GM12878 (cell line): ENCODE results near the gene SCYL1. TPM values are rescaled to one million over a fixed set of nuclear protein-coding genes. Genes with fewer than 3 reads are reported as not detected.
A peak's percentile ranks its signal among the peaks of the same experiment; 100 is the strongest.

Source experiments
- ATAC-seq: fragments of 200-7000 bp; cut with Tn5 transposase; 3 replicates; pipeline ENCODE4 v1.9.1; 2020; ENCODE audit warnings: mild to moderate bottlenecking, moderate library complexity
- BruUV-seq: library from RNA; stranded (reverse); fragments of 400-500 nt; replicated peaks from 2 replicates; lab custom pipeline; 2021; lab: Mats Ljungman, UMichigan
- CTCF ChIA-PET: fragments of 300-600 bp; sonication (Branson Sonifier 250); formaldehyde crosslinking; extraction: SDS; loops from one replicate; lab custom pipeline; 2021; ENCODE audit warnings: inconsistent platforms; lab: Yijun Ruan, JAX
- POLR2A ChIA-PET: fragments of 350-600 bp; formaldehyde crosslinking; extraction: SDS; loops from one replicate; lab custom pipeline; 2021; ENCODE audit warnings: inconsistent platforms; lab: Charles Lee
- RAD21 ChIA-PET: fragments of 300-600 bp; sonication (Branson Sonifier 250); formaldehyde crosslinking; loops from one replicate; lab custom pipeline; 2023; ENCODE audit warnings: antibody characterized with exemption; ENCODE audit not compliant: unreplicated experiment; lab: Charles Lee
- SMC1A ChIA-PET: fragments of 300-600 bp; sonication (Branson Sonifier 250); formaldehyde crosslinking; loops from one replicate; lab custom pipeline; 2023; ENCODE audit not compliant: unreplicated experiment, uncharacterized antibody; lab: Charles Lee
- DNase-seq: peaks from one replicate; pipeline ENCODE4 v3.0.0-alpha.2; 2011; ENCODE audit warnings: low read depth, low spot score
- FAIRE-seq: peaks from 3 replicates; lab custom pipeline; 2011; peaks lifted over from hg19 to GRCh38; lab: Jason Lieb, UNC
- H2AFZ ChIP-seq: 2 replicates; pipeline ENCODE4 v1.6.0; 2011; ENCODE audit warnings: low read depth, low read length, control low read depth; ENCODE audit not compliant: control insufficient read depth
- H3K27ac ChIP-seq: 2 replicates; pipeline ENCODE4 v1.5.1; 2011; ENCODE audit warnings: control low read depth; ENCODE audit not compliant: control insufficient read depth, insufficient read depth
- H3K27me3 ChIP-seq, 2 experiments: replicated peaks in 1 of 2; 2 replicates each; pipeline versions ENCODE4 v1.6.0 to v1.6.1; 2011; ENCODE audit warnings: low read length in 1 of 2; ENCODE audit not compliant: control insufficient read depth in 2 of 2, insufficient read depth in 2 of 2
- H3K36me3 ChIP-seq, 2 experiments: 2 replicates each; pipeline ENCODE4 v1.5.1; 2011; ENCODE audit warnings: low read length in 1 of 2; ENCODE audit not compliant: control insufficient read depth in 2 of 2, insufficient read depth in 2 of 2
- H3K4me1 ChIP-seq: 2 replicates; pipeline ENCODE4 v1.6.1; 2011; ENCODE audit warnings: mild to moderate bottlenecking, low read length, moderate library complexity, mixed read lengths; ENCODE audit not compliant: control insufficient read depth, insufficient read depth
- H3K4me2 ChIP-seq: 2 replicates; pipeline ENCODE4 v1.6.0; 2011; ENCODE audit warnings: control low read depth; ENCODE audit not compliant: control insufficient read depth, insufficient read depth
- H3K4me3 ChIP-seq: fragments of 200-600 bp; sonication (generic); 2 replicates; pipeline ENCODE4 v1.5.1; 2016
- H3K79me2 ChIP-seq: 2 replicates; pipeline ENCODE4 v1.6.0; 2011; ENCODE audit warnings: low read length; ENCODE audit not compliant: control insufficient read depth, insufficient read depth
- H3K9ac ChIP-seq: 2 replicates; pipeline ENCODE4 v1.8.0; 2011; ENCODE audit warnings: low read length, control low read depth, mixed read lengths; ENCODE audit not compliant: control insufficient read depth, insufficient read depth
- H3K9me3 ChIP-seq: replicated peaks from 3 replicates; pipeline ENCODE4 v1.5.1; 2011; ENCODE audit warnings: mild to moderate bottlenecking, low read length; ENCODE audit not compliant: control insufficient read depth, insufficient read depth
- H4K20me1 ChIP-seq: 2 replicates; pipeline ENCODE4 v1.6.0; 2011; ENCODE audit not compliant: control insufficient read depth, insufficient read depth
- BCL3 ChIP-seq: IDR thresholded peaks from 2 replicates; pipeline ENCODE4 v1.6.1; 2011; ENCODE audit warnings: borderline replicate concordance, low read depth, mild to moderate bottlenecking, moderate library complexity, low read length; ENCODE audit not compliant: insufficient read depth, poor library complexity, severe bottlenecking
- MTA2 ChIP-seq: fragments of 450-650 bp; IDR thresholded peaks from 2 replicates; pipeline ENCODE4 v1.6.1; 2016; ENCODE audit warnings: low read depth, mild to moderate bottlenecking, moderate library complexity
- ZNF592 ChIP-seq: fragments of 450-650 bp; IDR thresholded peaks from 2 replicates; pipeline ENCODE4 v1.6.1; 2017; ENCODE audit warnings: mild to moderate bottlenecking, moderate library complexity
- WGBS: methylation state at CpG from one replicate; pipeline ENCODE4 v1.1.6; 2016; ENCODE audit warnings: low lambda C conversion rate; ENCODE audit not compliant: insufficient replicate concordance, insufficient coverage; ENCODE audit errors: missing lambda C conversion rate; 5-methylcytosine and 5-hydroxymethylcytosine counted together
- in situ Hi-C: fragments of 300-500 bp; cut with MboI; formaldehyde crosslinking; loops from 9 replicates; pipeline ENCODE4 v1.14.3; 2018; ENCODE audit warnings: mixed read lengths
- intact Hi-C: fragments of 100-400 bp; cut with micrococcal nuclease; formaldehyde crosslinking; loops from one replicate; pipeline ENCODE4 v1.14.2; 2022; ENCODE audit not compliant: unreplicated experiment
- polyA plus RNA-seq, 11 experiments: library from polyadenylated mRNA; depleted of rRNA in 4 of 11; unstranded in 6 of 11; stranded (reverse) in 5 of 11; fragments of >200 nt; fragmentation: Nextera tagmentation in 4 of 11; fragmentation: Illumina TruSeq in 1 of 11; extraction: Ambion mirVana in 4 of 11; extraction: Trizol in 1 of 11; gene quantifications; 1 replicate in 1 of 11; 2 replicates in 10 of 11; pipeline versions ENCODE4 v1.2.1 to v1.2.3, GENCODE V29; 2011 to 2016; ENCODE audit warnings: inconsistent platforms in 2 of 11, missing spikeins in 2 of 11, low read depth in 1 of 11
- total RNA-seq, 4 experiments: library from RNA; depleted of rRNA in 3 of 4; stranded (reverse); fragments of >200 nt in 3 of 4; fragmentation: Illumina TruSeq in 1 of 4; extraction: Trizol in 1 of 4; gene quantifications; 2 replicates each; pipeline versions ENCODE4 v1.2.1 to v1.2.3, GENCODE V29; 2013 to 2021

The SCYL1 gene
- total and polyA plus RNA-seq, 10 of the 15 experiments (the other 5 are each of a cell fraction or from before 2014, with no cell fraction given), result 0.80 to 82.7 (median 51.2) TPM

- no peak overlapping the region for H2AFZ ChIP-seq
- H3K79me2 ChIP-seq, result no peaks in the 10 kb centered on the region
- in situ Hi-C loops (no loop called here), intact Hi-C loops (no loop called here)
- H3K4me2 ChIP-seq, result no peak overlapping the region
- POLR2A ChIA-PET, result no interaction called here
- no peak overlapping the region for H3K9ac ChIP-seq
- 72% methylated on average over 26 of the region's 27 CpGs for WGBS
- H3K36me3 ChIP-seq, result no peaks in the 10 kb centered on the region
- FAIRE-seq, result no peak
- no peaks in the 10 kb centered on the region; a peak in 2 of 4 replicates for H3K27me3 ChIP-seq
- TF ChIP-seq ZNF592, result no peak
- peak; percentile 87 for TF ChIP-seq BCL3
- TF ChIP-seq MTA2, result no peak
- RAD21 ChIA-PET, result no interaction called here
- no peaks in the 10 kb centered on the region for H3K9me3 ChIP-seq
- H3K27ac ChIP-seq, result no peak overlapping the region
- H4K20me1 ChIP-seq, result no peaks in the 10 kb centered on the region
- CTCF ChIA-PET, result interaction anchor here (1.6 kb wide), 1 partner anchor 14 kb away, joined by 4 read pairs; no protein-coding TSS in a partner anchor
- no peak overlapping the region for H3K4me3 ChIP-seq
- ATAC-seq, result no peak
- BruUV-seq, result no TSS peak
- SMC1A ChIA-PET, result no interaction called here
- no peak for DNase-seq
- H3K4me1 ChIP-seq, result 0 out of 2 replicates have a peak, but pooled peaks cover 2% of the 10 kb centered on the region
Measured at GRCh38 chr11:65554057-65554818, 29.4 kb downstream of the SCYL1 start.
